HG03432 (cell line): Measurements from ENCODE around the gene IDH3A.
"Not testable (repeated sequence)": the region's sequence is repeated elsewhere in the genome, so short reads cannot be mapped to it uniquely, and the experiment has no call there.

Experiments
- ATAC-seq: cut with Tn5 transposase; IDR thresholded peaks from one replicate; pipeline ENCODE4 v1.9.1; 2021; ENCODE audit warnings: mild to moderate bottlenecking, moderate library complexity; ENCODE audit not compliant: unreplicated experiment

IDH3A gene

GRCh38 chr15:78129077-78129750 is 19.9 kb upstream of the IDH3A start:
- ATAC-seq, result no peak

DNA sequence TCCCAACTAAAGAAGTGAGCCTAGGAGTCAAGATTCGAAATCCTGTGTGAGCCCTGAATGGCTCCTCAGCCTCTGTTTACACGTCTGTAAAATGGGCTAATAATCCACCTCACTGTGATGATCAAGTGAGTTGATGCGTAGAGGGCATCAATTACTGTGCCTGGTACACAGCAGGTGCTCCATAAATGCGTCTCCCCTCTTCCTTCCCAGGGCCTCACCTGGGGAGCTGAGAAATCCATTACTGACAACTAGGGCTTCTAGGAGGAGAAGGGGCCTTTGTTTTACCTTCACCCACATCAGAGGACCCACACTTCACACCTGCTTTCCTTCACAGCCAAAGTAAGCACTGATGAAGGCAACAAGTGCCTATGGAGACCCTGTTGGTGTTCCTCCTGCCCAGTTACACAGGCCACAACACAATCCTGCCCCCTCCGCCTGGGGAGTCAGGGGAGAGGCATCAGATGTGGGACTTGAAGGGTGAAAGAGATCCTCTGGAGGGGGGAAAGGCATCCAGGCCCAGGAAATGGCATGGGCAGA is 19.3 kb upstream of the IDH3A start:
- ATAC-seq, result no peak

DNA sequence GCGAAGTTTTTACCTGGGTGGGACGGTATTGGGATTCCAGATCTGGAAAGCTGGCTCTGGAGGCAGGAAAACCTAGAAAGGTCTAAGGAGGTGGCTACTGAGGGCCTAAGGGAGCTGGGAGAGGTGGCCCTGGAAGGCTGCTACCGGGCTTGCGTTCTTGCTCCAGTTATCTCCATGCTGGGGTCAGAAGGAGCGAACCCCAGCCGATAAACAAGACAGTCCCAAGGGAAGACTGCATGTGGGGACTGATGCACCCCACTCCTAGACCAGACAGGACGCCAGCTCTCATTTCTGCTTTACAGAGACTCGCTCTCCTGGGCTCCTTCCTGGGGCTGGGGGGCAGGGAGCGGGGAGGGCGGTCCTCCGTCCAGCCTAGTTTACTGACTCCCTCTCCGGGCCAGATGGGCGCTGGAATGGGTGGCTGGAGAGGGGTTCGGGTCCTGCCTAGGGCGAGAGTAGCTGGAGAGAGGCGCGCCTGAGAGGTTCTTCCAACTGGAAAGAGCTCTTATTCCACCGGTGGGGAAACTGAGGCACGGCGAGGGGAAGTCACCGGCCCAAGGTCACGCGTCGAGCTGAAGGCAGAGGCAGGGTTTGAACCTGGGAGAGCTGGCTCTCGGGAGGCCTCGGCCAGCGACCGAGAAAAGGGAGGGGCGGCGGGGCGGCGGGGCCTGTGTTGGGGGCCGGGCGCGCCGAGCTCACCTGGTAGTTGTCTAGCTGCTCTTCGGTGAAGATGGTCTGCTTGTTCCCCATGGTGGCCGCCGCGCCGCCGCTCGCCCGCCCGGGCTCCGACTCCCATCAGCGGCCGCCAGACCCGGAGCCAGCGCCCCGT is 18.5 kb upstream of the IDH3A start:
- peak; percentile 41 for ATAC-seq

DNA sequence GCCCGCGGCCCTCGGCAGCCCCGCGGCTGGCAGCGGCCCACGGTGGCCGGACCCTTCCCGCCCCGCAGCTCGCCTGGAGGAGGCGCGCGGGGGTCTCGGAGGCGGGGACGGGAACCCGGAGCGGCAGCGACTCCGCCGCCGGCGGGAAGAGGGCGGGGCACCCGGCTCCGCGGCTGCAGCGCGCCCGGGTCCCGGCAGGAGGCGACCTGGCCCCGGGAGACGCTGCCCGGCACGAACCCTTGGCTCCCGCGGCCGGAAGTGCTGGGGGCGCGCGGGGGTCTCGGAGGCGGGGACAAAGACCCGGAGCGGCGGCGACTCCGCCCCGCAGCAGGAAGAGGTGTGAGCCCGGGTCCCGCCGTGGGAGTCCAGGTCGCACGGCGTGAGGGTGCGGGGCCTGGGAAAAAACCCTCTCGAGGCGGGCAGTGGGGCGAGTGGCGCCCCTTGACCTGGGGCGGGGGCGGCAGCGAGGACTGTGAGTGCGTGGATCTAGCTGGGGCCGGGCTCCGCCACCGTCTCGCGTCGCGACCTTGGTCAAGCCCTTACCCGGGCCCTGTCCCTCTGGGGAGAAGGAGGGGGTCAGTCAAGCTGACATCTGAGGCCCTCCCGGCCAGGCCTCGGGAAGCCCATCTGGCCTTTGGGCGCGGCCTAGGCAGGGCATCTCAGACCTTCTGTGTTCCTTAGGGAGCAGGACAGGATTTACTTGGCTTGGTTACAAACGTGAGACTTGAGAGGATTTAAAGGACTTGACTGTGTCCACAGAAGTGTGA is 17.7 kb upstream of the IDH3A start, which contains the start of gene CIB2:
TSS of gene CIB2 (minus strand) at position 151 of the 767 bp plus-strand sequence. CDS start 230 bp downstream, outside the sequence.
- ATAC-seq, result peak; percentile 88

- ATAC-seq, result no peak
These were observed 15.4 kb upstream of the IDH3A start for GRCh38 chr15:78133801-78134200.

DNA sequence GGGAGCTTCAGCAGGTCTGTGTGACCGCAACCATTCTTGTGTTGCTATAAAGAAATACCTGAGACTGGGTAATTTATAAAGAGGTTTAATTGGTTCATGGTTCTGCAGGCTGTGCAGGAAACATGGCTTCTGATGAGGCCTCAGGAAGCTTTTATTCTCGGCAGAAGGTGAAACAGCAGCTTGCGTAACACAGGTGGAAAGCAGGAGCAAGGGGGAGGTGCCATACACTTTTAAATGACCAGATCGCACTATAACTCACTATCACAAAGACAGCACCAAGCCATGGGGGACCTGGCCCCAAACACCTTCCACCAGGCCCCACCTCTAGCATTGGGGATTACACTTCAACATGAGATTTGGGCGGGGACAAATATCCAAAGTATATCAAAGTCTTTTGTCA is 9.6 kb upstream of the IDH3A start:
- no peak for ATAC-seq

- ATAC-seq, result no peak
These were observed 8.9 kb upstream of the IDH3A start for GRCh38 chr15:78140292-78140691.

DNA sequence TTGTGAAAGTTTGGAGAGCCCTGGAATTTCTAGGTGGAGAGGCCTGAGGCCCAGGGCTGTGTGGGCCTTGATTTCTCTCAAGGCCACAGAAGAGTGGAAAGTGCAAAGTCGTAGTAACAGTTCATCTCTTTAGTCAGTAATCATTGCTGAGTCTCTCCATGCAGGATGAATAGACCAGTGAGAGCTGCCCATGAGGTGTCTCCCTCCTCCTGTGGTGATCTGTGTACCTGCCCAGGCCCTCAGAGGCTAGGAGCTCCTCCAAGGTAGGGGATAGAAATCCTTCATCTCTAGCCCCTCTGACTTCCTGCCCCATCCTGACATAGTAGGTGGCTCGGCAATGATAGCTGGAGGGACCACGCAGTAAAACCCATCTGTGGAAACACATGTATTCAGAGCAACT is 6.8 kb upstream of the IDH3A start:
- ATAC-seq, result no peak

DNA sequence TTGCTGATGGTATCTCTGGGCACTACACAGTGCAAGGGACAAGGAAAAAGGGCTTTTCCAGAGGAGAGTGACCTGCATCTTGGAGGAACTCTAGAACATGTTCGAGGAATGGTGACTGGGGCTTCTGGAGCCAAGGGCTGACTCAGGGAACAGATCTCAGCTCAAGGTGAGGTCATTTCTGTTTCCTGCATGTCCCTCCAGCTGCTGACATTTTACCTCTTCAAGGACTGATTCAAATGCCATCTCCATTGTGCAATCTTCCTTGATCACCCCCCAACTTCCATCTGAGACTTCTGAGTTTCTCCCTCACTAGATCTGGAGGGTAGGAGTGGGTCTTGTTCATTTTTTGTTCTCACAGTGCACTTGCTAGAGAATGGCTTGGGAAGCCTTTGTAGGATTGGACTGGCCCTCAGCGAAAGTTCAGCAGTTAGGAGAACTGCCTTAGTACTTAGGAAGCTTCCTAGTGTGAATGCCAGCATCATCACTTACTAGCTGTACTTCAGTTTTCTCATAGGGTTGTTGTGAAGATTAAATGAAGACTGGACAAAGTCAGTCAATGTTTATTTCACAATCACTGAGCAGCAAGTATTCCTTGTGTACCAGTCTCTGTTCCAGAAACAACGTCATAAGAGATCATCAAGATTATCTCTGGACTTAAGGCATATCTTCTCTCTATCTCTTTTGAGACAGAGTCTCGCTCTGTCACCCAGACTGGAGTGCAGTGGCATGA is 2.6 kb upstream of the IDH3A start:
- no peak for ATAC-seq

GRCh38 chr15:78147566-78147965 is 1.6 kb upstream of the IDH3A start:
- ATAC-seq, result no peak

DNA sequence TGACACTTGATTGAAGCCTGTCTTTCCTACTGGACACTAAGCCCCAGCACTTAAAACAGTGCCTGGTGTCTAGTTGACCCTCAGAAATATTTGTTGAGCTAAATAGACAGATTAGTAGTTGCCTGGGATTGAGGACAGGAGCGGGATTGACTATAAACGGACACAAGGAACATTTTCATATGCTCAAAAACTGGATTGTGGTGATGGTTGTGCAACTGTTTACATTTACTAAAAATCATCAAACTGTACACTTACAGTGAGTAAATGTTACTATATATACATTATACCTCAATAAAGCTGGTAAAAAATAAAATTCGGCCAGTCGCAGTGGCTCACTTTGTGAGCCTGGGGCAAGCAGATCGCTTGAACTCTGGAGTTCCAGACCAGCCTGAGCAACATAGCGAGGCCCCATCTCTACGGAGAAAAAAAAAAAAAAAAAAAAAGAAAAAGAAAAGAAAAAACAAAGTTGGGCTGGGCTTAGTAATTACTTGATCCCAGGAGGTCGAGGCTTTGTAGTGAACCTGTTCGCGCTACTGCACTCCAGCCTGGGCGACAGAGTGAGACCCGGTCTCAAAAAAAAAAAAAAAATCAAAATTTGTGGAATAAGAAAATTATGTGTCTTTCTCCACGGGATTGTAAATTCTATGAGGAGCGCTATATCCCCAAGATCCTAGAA is 632 bp upstream of the IDH3A start:
- ATAC-seq, result peak; percentile 2

GRCh38 chr15:78149805-78150751 is 916 bp downstream of the IDH3A start:
- no peak for ATAC-seq

GRCh38 chr15:78151075-78151474 is 1.9 kb downstream of the IDH3A start:
- ATAC-seq, result not testable (repeated sequence)

- ATAC-seq, result no peak
These were observed 5.8 kb downstream of the IDH3A start for GRCh38 chr15:78154955-78155354.

- no peak for ATAC-seq
These were observed 6.3 kb downstream of the IDH3A start for GRCh38 chr15:78155355-78155939.

GRCh38 chr15:78156653-78157052 is 7.5 kb downstream of the IDH3A start:
- ATAC-seq, result no peak

GRCh38 chr15:78157203-78157602 is 8.0 kb downstream of the IDH3A start:
- ATAC-seq, result no peak

GRCh38 chr15:78159395-78159794 is 10.2 kb downstream of the IDH3A start:
- no peak for ATAC-seq

GRCh38 chr15:78162038-78162437 is 12.9 kb downstream of the IDH3A start:
- ATAC-seq, result no peak
